Hepatocyte (in vitro differentiated cells): ENCODE measurements around the gene VRK1. TPM values are rescaled to one million over a fixed set of nuclear protein-coding genes. Genes with fewer than 3 reads are reported as not detected.

Source experiments
- DNase-seq: peaks from one replicate; pipeline ENCODE4 v3.0.0-alpha.2; 2016; ENCODE audit warnings: low spot score
- H2AFZ ChIP-seq: fragments of 200-600 bp; sonication (generic); 2 replicates; pipeline ENCODE4 v1.6.0; 2016; ENCODE audit warnings: antibody characterized with exemption, mild to moderate bottlenecking
- H3K27ac ChIP-seq: fragments of 200-600 bp; sonication (generic); 2 replicates; pipeline ENCODE4 v1.5.1; 2016; ENCODE audit warnings: mild to moderate bottlenecking
- H3K27me3 ChIP-seq: fragments of 200-600 bp; sonication (generic); 2 replicates; pipeline ENCODE4 v1.6.1; 2016
- H3K36me3 ChIP-seq: fragments of 200-600 bp; sonication (generic); replicated peaks from 2 replicates; pipeline ENCODE4 v1.5.1; 2016; ENCODE audit warnings: low read depth; ENCODE audit not compliant: insufficient read depth
- H3K4me1 ChIP-seq: fragments of 200-600 bp; sonication (generic); 2 replicates; pipeline ENCODE4 v1.5.1; 2016; ENCODE audit warnings: mild to moderate bottlenecking, moderate library complexity; ENCODE audit not compliant: insufficient read depth
- H3K4me2 ChIP-seq: fragments of 200-600 bp; sonication (generic); 2 replicates; pipeline ENCODE4 v1.6.0; 2016
- H3K4me3 ChIP-seq: fragments of 200-600 bp; sonication (generic); 2 replicates; pipeline ENCODE4 v1.5.1; 2016; ENCODE audit warnings: mild to moderate bottlenecking
- H3K79me2 ChIP-seq: fragments of 200-600 bp; sonication (generic); 2 replicates; pipeline ENCODE4 v1.6.0; 2017; ENCODE audit warnings: mild to moderate bottlenecking
- H3K9me2 ChIP-seq: fragments of 200-600 bp; sonication (generic); replicated peaks from 2 replicates; pipeline ENCODE4 v1.6.0; 2017; ENCODE audit warnings: mild to moderate bottlenecking; ENCODE audit not compliant: insufficient read depth
- H3K9me3 ChIP-seq: fragments of 200-600 bp; sonication (generic); 2 replicates; pipeline ENCODE4 v1.5.1; 2016; ENCODE audit warnings: low read depth, mild to moderate bottlenecking
- H4K20me1 ChIP-seq: fragments of 200-600 bp; sonication (generic); 2 replicates; pipeline ENCODE4 v1.6.0; 2016; ENCODE audit warnings: mild to moderate bottlenecking; ENCODE audit not compliant: insufficient read depth, poor library complexity, severe bottlenecking
- EZH2 ChIP-seq: fragments of 200-600 bp; sonication (generic); IDR thresholded peaks from 2 replicates; pipeline ENCODE4 v1.6.1; 2016; ENCODE audit warnings: antibody characterized with exemption, mild to moderate bottlenecking, borderline replicate concordance
- EZH2phosphoT487 ChIP-seq: fragments of 200-600 bp; sonication (generic); IDR thresholded peaks from one replicate; pipeline ENCODE4 v1.6.1; 2018; ENCODE audit warnings: antibody characterized with exemption, mild to moderate bottlenecking, low read depth, moderate library complexity; ENCODE audit not compliant: unreplicated experiment, severe bottlenecking
- WGBS: methylation state at CpG from one replicate; pipeline ENCODE4 v1.1.6; 2016; ENCODE audit warnings: low lambda C conversion rate; ENCODE audit errors: missing lambda C conversion rate; 5-methylcytosine and 5-hydroxymethylcytosine counted together
- polyA plus RNA-seq: library from polyadenylated mRNA; unstranded; fragments of >200 nt; fragmentation: Nextera tagmentation; extraction: Ambion mirVana; gene quantifications from 2 replicates; pipeline ENCODE4 v1.2.1, GENCODE V29; 2016
- total RNA-seq: library from RNA; depleted of rRNA; stranded (reverse); fragments of >200 nt; gene quantifications from 2 replicates; pipeline ENCODE4 v1.2.3, GENCODE V29; 2014
- TF ChIP-seq, protein P1 (sequence below): fragments of 200-600 bp; sonication (generic); IDR thresholded peaks from 2 replicates; pipeline ENCODE4 v1.5.1; 2016; ENCODE audit warnings: antibody characterized with exemption, mild to moderate bottlenecking; ENCODE audit not compliant: poor library complexity

VRK1 gene
- total and polyA plus RNA-seq, 2 experiments from 2014 or later, result 16.5 to 21.5 TPM

DNA sequence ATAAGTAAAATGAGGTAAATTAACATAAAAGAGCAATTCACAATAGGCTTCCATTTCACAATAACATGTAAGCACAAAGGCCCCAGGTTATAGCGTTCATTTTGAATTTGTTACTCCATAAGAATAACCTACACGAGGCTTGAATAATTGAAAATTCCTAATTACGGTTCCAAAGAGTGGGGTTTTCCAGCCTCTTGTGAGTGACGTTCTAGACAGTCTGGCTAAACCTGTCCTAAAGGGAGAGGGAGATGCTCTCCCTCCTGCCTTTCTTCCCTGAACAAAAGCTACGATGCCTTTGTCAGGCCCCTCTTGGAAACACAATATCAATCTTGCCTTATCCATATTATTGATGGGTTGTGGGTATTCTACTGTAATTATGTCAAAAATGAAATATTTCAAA, 24.3 kb upstream of the VRK1 start:
- Histone ChIP-seq H3K27ac (no peak overlapping the region), H3K4me3 (no peak overlapping the region), H3K4me1 (no peaks in the 10 kb centered on the region), H3K9me2 (no peaks in the 10 kb centered on the region), H4K20me1 (no peaks in the 10 kb centered on the region), H3K4me2 (no peak overlapping the region), H3K9me3 (no peaks in the 10 kb centered on the region), H3K27me3 (peaks cover 16% of the 10 kb centered on the region), H3K79me2 (no peaks in the 10 kb centered on the region), H3K36me3 (no peaks in the 10 kb centered on the region), H2AFZ (no peak overlapping the region)
- WGBS, result 85% methylated on average over 5 of the region's 5 CpGs
- TF ChIP-seq EZH2 (no peak), EZH2phosphoT487 (no peak)
- TF ChIP-seq, protein P1, sequence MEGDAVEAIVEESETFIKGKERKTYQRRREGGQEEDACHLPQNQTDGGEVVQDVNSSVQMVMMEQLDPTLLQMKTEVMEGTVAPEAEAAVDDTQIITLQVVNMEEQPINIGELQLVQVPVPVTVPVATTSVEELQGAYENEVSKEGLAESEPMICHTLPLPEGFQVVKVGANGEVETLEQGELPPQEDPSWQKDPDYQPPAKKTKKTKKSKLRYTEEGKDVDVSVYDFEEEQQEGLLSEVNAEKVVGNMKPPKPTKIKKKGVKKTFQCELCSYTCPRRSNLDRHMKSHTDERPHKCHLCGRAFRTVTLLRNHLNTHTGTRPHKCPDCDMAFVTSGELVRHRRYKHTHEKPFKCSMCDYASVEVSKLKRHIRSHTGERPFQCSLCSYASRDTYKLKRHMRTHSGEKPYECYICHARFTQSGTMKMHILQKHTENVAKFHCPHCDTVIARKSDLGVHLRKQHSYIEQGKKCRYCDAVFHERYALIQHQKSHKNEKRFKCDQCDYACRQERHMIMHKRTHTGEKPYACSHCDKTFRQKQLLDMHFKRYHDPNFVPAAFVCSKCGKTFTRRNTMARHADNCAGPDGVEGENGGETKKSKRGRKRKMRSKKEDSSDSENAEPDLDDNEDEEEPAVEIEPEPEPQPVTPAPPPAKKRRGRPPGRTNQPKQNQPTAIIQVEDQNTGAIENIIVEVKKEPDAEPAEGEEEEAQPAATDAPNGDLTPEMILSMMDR, result no peak
- DNase-seq, result no peak

DNA sequence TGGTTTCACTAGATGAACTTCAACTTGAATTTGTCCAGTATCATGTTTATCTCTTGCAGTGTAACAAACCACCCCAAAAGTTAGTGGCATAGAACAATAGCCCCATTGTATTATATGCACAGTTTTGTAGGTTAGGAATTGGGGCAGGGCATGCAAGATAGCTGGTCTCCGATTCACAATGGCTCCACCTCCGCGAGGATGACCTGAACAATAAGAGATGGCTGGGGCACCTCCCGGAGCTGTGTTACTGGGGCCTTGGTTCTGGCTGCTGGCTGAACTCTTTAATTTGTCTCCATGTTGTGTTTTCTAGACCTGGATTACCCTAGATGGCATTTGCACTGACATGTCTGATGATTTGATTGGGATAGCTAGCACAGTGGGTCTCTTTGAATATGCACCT, 20.4 kb upstream of the VRK1 start:
- DNase-seq, result no peak
- H4K20me1 ChIP-seq, result no peaks in the 10 kb centered on the region
- no peaks in the 10 kb centered on the region for H3K4me1 ChIP-seq
- H3K79me2 ChIP-seq, result no peaks in the 10 kb centered on the region
- H3K4me2 ChIP-seq, result no peak overlapping the region
- H3K36me3 ChIP-seq, result no peaks in the 10 kb centered on the region
- no peak overlapping the region for H3K27ac ChIP-seq
- no peak overlapping the region for H2AFZ ChIP-seq
- no peak overlapping the region for H3K4me3 ChIP-seq
- no peaks in the 10 kb centered on the region for H3K27me3 ChIP-seq
- no peaks in the 10 kb centered on the region for H3K9me2 ChIP-seq
- TF ChIP-seq, protein P1, result no peak
- no peak for TF ChIP-seq EZH2phosphoT487
- no peak for TF ChIP-seq EZH2
- WGBS, result 86% methylated on average over 4 of the region's 4 CpGs
- no peaks in the 10 kb centered on the region for H3K9me3 ChIP-seq

DNA sequence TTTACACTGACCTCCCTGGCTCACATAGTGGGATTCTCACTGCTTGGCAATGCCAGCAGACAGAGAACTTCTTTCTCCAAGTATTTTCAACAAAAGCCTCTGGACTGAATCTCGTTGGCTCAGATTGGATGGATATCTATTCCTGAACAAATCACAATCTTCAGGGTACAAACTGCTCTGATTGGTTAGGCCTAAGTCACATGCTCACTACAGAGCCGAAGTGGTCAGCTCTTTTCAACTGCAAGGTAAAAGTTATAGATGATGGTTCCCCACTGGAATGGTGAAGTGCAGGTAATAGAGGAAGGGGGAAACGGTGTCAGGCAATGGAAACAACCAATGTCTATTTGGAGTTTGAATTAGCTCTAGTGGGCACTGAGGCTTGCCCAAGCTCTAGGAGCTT, 16.7 kb upstream of the VRK1 start:
- WGBS, result 95% methylated on average over 3 of the region's 3 CpGs
- H3K9me2 ChIP-seq, result no peaks in the 10 kb centered on the region
- TF ChIP-seq, protein P1, result no peak
- no peak for TF ChIP-seq EZH2
- TF ChIP-seq EZH2phosphoT487, result no peak

DNA sequence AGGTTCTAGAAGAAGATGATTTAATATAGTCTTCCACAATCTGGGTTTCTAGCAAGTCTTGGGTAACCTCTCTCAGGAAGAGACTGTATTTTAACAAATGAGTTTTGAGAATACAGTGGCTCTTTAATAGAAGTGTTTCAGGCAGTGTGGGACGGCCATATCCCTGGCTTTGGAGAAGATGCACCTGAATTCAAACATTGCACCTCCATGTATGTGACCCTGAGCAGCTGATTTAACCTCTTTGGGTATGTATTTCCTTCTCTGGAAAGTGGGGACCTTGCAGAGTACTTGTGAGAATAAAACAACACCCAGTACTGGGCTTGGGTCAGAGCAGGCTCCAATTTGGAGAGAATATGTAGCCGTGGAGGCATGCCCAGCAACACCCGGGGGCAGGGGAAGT, 15.8 kb upstream of the VRK1 start:
- Histone ChIP-seq H3K79me2 (no peaks in the 10 kb centered on the region), H4K20me1 (no peaks in the 10 kb centered on the region), H3K36me3 (no peaks in the 10 kb centered on the region), H3K9me3 (no peaks in the 10 kb centered on the region), H3K9me2 (no peaks in the 10 kb centered on the region), H3K4me2 (no peak overlapping the region), H3K4me3 (no peak overlapping the region), H3K27ac (no peak overlapping the region), H3K27me3 (no peaks in the 10 kb centered on the region), H3K4me1 (no peaks in the 10 kb centered on the region), H2AFZ (no peak overlapping the region)
- no peak for DNase-seq
- TF ChIP-seq, protein P1, result no peak
- no peak for TF ChIP-seq EZH2phosphoT487
- TF ChIP-seq EZH2, result no peak
- 87% methylated on average over 3 of the region's 3 CpGs for WGBS

More for the DNA sequence above, 16.7 kb upstream of the VRK1 start:
- no peak for DNase-seq
- H3K27me3 ChIP-seq, result no peaks in the 10 kb centered on the region
- H3K4me3 ChIP-seq, result no peak overlapping the region
- H3K9me3 ChIP-seq, result no peaks in the 10 kb centered on the region
- H3K27ac ChIP-seq, result no peak overlapping the region
- H3K79me2 ChIP-seq, result no peaks in the 10 kb centered on the region
- H4K20me1 ChIP-seq, result no peaks in the 10 kb centered on the region
- H2AFZ ChIP-seq, result no peak overlapping the region
- H3K4me1 ChIP-seq, result no peaks in the 10 kb centered on the region
- H3K4me2 ChIP-seq, result no peak overlapping the region
- H3K36me3 ChIP-seq, result no peaks in the 10 kb centered on the region
